GM19397 (cell line): ENCODE results near the gene NSG2.
"Not testable (repeated sequence)": the region's sequence is repeated elsewhere in the genome, so short reads cannot be mapped to it uniquely, and the experiment has no call there.

Experiments
- ATAC-seq: cut with Tn5 transposase; IDR thresholded peaks from one replicate; pipeline ENCODE4 v1.9.1; 2021; ENCODE audit warnings: mild to moderate bottlenecking, moderate library complexity; ENCODE audit not compliant: unreplicated experiment

The NSG2 gene

GRCh38 chr5:174098694-174099093 lies 53.2 kb downstream of the NSG2 start:
- no peak for ATAC-seq

DNA sequence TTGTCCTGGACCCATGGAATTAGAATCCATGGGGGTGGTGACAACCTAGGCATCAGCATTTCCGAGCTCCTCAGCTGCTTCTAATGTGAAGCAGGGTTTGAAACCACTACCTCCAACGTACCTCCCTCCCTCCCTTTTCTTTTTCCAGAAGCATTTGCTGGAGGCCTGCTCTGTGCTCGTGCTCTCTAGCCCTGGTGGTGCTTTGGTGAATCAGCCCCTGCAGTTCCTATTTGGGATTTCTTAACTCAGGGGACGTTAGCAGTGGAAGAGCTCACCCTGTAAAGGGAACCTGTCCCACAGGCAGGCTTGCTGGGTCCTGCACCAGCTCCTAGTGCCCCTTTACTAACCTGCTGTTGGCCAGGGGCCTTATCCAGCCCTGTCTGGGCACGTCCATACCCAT lies 55.0 kb downstream of the NSG2 start:
- ATAC-seq = no peak

DNA sequence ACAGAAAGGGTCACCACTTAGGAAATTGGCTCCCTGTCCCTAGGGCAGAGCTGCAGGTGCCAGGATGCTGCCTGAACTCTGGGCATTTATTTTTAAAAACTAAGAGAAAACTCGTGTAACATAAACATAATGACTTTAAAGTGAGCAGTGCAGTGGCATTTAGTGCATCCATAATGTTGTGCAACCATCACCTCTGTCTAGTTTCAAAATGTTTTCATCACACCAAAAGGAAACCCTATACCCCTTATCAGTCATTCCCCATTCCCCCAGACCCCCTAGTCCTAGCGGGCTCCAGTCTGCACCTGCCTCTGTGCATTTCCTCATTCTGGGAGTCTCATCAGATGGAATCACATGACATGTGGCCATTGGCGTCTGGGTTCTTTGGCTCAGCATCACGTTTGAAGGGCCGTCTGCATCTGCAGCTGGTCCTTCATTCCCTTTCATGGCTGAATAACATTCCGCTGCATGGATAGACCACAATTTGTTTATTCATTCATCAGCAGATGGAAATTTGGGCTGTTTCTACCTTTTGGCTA lies 55.8 kb downstream of the NSG2 start:
- no peak for ATAC-seq

DNA sequence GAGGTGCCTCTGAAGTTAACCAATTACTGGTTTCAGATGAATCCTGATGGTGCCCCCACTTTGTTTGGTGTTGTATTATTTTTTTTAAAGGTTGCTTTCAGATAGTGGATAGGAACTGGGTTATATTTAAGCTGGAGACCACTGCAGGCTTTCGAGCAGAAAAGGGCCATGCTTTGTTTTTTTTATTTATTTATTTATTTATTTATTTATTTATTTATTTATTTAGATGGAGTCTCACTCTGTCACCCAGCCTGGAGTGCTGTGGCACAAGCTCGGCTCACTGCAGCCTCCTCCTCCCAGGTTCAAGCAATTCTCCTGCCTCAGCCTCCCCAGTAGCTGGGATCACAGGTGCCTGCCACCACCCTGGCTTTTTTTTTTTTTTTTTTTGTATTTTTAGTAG lies 57.1 kb downstream of the NSG2 start:
- ATAC-seq = not testable (repeated sequence)

DNA sequence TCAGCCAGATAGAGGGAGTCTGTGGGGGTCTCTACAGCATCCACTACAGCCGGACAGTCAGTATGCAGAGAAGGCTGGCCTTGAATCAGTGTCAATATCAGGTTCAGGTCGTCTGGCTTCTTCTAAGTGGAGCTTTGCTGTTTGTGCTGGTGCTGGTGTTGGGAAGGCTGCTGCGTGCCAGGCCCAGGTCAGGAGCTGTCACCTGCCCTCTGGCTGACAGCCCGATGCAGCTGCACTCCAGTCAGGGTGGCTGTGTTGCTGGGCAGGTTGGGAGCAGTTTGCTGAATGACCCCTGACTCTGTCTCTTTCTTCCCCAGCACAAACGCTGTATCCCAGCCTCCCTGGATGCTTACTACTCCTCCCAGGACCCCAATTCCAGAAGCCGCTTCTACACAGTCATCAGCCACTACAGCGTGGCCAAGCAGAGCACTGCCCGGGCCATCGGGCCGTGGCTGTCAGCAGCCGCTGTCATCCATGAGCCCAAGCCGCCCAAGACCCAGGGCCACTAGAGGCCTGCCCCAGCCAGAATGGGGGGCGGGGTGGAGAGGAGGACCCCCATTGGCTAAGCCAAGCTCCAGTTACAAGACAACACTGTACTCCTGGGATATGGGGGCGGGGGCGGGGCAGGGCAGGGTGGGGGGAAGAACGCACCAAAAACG lies 61.6 kb downstream of the NSG2 start:
- ATAC-seq = no peak

GRCh38 chr5:174108745-174109144 lies 63.2 kb downstream of the NSG2 start:
- ATAC-seq = no peak

- ATAC-seq = no peak
These were observed 64.3 kb downstream of the NSG2 start for GRCh38 chr5:174109698-174110260.

- no peak for ATAC-seq
These were observed 64.8 kb downstream of the NSG2 start for GRCh38 chr5:174110310-174110709.

GRCh38 chr5:174111287-174111973 lies 65.9 kb downstream of the NSG2 start:
- ATAC-seq = no peak

DNA sequence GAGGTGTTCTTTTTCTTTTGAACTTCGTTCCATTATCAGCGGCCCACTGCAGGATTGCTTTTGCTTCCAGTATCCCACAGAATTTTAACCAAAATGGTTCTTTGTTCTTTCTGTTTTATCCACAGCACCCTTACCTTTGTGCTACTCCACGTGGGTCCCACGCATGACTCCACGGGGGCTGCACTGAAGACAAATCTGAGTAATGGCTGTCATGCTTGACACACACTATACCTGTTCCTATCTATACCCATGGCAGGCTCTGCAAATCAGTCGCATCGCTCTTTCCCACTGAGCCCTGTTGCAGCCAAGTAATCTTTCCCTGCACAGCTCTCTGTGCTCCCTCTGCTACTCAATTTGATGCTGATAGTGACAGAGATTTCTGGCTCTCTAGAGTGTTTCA lies 69.7 kb downstream of the NSG2 start:
- no peak for ATAC-seq

GRCh38 chr5:174118823-174119467 lies 73.4 kb downstream of the NSG2 start:
- no peak for ATAC-seq

- ATAC-seq = no peak
These were observed 74.0 kb downstream of the NSG2 start for GRCh38 chr5:174119468-174119881.

DNA sequence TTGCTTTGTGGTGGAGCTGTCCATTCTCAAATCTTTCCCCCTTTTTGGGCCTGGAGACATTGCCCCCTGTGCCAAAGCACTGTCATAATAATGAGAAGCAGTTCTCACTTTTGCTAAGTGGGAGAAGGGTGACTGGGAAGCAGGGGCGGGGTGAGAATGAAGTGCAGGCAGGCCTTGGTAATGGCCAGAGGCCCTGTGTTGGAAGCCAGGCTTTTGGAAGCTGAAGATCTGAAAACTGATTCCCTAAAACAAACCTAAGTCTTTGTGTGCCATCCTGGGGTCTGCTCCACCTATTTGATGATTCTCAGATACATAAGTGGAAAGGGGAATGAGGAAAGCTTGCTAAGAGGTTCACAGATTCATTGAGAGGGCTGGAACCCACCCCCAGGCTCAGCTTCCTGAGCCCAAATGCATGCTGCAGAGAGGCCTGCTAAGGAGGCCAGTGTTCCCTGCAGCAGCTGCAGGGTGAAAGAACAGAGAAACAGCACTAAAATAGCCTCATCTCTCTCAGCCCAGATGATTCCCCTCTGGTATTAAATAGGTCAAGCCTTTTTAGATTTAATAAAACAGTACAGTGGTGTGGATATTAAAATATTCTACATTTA lies 75.0 kb downstream of the NSG2 start:
- ATAC-seq = no peak

DNA sequence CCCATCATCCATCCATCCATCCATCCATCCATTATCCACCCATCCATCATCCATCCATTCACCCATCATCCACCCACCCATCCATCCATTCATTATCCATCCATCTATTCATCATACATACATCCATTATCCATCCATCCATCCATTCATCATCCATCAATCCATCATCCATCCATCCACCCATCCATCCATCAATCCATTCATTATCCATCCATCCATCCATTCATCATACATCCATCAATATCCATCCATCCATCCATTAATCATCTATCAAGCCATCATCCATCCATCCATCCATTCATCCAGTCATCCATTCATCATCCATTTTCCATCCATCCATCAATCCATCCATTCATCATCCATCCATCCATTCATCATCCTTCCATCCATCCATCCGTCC lies 89.0 kb downstream of the NSG2 start:
- no peak for ATAC-seq

GRCh38 chr5:174139623-174140022 lies 94.1 kb downstream of the NSG2 start:
- ATAC-seq = no peak

GRCh38 chr5:174140452-174141020 lies 95.0 kb downstream of the NSG2 start:
- no peak for ATAC-seq

- no peak for ATAC-seq
These were observed 95.9 kb downstream of the NSG2 start for GRCh38 chr5:174141398-174141797.

DNA sequence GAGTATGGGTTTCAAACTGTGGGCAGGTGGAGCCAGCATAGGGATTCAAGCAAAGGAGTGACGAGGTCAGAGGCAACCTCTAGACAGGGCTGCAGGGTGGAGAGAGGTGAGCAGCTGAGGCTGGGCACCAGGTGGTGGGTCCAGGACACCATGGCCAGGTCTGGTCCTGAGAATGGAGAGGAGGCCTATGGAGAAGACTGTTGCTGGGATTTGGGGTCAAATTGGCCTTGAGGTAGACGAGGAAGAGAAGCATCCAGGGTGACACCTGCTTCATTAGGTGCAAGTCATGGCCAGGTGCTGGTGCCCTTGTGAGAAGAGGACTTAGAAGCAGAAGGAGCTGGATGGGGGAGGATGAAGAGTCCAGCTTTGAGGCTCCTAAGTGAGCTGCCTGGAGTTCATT lies 99.6 kb downstream of the NSG2 start:
- ATAC-seq = no peak

- no peak for ATAC-seq
These were observed 100.3 kb downstream of the NSG2 start for GRCh38 chr5:174145821-174146220.

- no peak for ATAC-seq
These were observed 101.0 kb downstream of the NSG2 start for GRCh38 chr5:174146556-174146955.

GRCh38 chr5:174147012-174147411 lies 101.5 kb downstream of the NSG2 start:
- not testable (repeated sequence) for ATAC-seq
